Mucosa of gallbladder (tissue), 1 donor: ENCODE measurements around the gene PGAP2. TPM values are rescaled to one million over a fixed set of nuclear protein-coding genes. Genes with fewer than 3 reads are reported as not detected.
"Not testable (repeated sequence)": the region's sequence is repeated elsewhere in the genome, so short reads cannot be mapped to it uniquely, and the experiment has no call there.

Experiments used
- DNase-seq: peaks from one replicate; pipeline ENCODE4 v3.0.0-alpha.2; 2020; ENCODE audit warnings: low spot score
- total RNA-seq: library from RNA; stranded (reverse); gene quantifications from one replicate; pipeline ENCODE4 v1.2.1, GENCODE V29; 2021
- donor health status: DM: no; HTN: no; CAD: no.

The PGAP2 gene
- total RNA-seq, 1 donor from 2014 or later, result 22.6 TPM

GRCh38 chr11:3803726-3804495, 4.4 kb upstream of the PGAP2 start:
- DNase-seq, result no peak

DNA sequence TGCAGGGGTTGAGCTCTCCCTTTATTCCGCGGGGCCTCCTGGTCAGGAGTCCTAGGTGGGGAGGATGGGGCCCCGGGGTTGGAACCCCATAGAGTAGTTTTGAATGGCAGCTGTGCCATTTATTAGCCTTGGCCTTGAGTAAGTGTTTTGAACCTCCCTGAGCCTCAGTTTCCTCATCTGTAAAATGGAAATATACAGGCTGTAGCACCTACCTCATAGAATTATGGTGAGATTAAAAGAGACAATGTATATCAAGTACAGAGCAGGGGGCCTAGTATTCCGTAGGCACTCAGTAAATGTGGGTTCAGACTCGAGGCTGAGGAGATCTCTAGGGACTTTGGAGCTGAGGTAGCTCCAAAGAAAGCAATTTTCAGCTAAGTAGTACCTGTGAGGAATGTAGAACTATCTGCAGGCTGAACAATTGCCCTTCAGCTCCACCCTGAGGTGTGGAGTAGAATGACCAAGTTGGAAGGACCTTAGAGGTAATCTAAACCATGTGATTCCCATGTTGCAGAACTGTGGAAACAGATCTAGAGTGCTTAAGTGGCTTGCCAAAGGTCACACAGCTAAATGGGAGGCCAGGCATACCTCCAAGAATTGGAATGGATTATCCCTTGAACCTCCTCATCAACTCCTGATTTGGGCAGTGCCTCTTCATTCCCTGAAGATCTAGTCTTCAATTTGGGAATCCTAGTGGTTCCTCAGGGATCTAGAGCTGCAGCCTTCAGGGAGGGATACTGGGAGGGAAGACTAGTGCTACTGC, 682 bp downstream of the PGAP2 start:
- DNase-seq, result peak; percentile 53

GRCh38 chr11:3809624-3809928, 1.2 kb downstream of the PGAP2 start:
- no peak for DNase-seq

DNA sequence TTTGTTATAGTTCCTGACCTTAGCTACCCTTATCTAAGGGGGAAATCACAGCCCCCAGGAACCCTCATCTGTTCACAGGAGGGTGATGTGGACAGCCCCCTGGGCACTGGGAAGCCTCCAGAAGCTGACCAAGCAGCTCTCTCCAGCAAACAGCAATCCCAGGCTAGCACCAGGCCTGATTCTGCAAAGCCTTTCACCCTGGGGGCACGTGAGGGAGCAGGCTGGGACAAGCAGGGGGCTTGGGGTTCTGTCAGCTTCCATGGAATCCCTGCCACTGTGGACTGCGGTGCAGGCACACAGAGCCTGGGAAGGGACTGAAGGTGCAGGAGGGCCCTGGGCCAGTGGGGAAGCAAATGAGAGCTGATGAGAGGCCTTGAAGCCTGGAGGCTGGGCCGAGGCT, 2.1 kb downstream of the PGAP2 start:
- DNase-seq, result no peak

GRCh38 chr11:3810951-3811350, 2.6 kb downstream of the PGAP2 start:
- no peak for DNase-seq

GRCh38 chr11:3814832-3815231, 6.5 kb downstream of the PGAP2 start:
- not testable (repeated sequence) for DNase-seq

- DNase-seq, result no peak
Observed at GRCh38 chr11:3815845-3816244, 7.5 kb downstream of the PGAP2 start.

DNA sequence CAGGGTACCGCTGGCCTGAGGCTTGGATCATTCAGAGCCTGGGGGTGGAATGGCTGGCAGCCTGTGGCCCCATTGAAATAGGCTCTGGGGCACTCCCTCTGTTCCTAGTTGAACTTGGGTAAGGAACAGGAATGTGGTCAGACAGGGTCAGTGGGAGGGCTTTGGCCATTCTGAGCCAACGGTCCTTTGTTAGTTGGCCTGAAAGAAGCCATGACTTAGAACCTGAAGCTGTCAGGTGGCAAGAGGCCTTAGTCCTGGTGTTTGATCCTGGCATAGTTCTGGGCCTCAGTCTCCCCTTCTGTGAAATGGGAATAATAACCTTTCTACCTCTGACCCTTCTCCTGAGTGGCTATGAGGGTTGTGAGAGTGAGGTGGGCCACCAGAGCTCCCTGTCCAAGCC, 8.3 kb downstream of the PGAP2 start:
- DNase-seq, result no peak

GRCh38 chr11:3817181-3817800, 8.9 kb downstream of the PGAP2 start:
- DNase-seq, result no peak

GRCh38 chr11:3820971-3821370, 12.6 kb downstream of the PGAP2 start:
- no peak for DNase-seq

DNA sequence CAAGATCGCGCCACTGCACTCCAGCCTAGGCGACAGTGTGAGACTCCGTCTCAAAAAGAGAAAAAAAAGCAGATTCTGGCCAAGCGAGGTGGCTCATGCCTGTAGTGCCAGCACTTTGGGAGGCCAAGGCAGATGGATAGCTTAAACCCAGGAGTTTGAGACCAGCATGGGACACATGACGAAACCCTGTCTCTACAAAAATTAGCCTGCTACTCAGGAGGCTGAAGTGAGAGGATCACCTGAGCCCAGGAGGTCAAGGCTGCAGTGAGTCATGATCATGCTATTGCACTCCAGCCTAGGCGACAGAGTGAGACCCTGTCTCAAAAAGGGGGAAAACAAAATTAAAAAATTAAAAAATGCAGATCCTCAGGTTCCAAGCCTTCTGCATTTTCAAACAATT, 14.0 kb downstream of the PGAP2 start:
- no peak for DNase-seq

GRCh38 chr11:3823303-3823702, 14.9 kb downstream of the PGAP2 start:
- no peak for DNase-seq

- DNase-seq, result no peak
Observed at GRCh38 chr11:3823762-3824506, 15.6 kb downstream of the PGAP2 start.

- DNase-seq, result peak; percentile 62
Observed at GRCh38 chr11:3824714-3825472, 16.5 kb downstream of the PGAP2 start.

DNA sequence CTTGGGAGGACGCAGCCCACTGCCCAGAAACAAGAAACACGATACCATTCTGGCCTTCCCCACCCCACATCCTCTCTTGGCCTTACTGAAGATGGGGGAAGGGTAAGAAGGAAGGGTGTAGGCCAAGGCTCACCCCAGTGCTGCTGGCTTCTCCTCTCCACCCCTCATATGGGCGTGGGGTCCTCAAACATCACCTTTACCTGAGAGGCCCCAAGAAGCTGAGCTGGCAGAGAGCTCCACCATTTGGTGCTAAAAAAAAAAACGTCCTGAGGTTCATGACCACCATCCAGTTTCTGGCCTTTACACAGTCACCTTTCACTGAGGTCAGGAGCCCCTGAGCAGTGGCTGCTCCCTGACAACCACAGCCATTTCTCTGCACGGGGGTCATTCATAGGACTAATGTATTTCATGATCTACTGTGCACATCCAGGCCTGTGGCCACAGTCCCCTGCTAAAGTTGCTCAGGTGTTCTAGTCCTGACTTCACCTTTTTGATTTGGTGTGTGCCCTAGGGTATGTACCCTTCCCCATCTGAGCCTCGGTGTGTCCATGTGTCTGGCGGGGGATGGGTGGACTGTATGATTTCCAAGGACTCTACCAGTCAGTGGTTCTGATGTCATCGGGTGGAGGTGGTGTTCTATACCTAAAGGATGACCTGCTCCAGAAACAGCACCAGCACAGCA, 17.3 kb downstream of the PGAP2 start:
- DNase-seq, result no peak

- no peak for DNase-seq
Observed at GRCh38 chr11:3826721-3827120, 18.4 kb downstream of the PGAP2 start.

DNA sequence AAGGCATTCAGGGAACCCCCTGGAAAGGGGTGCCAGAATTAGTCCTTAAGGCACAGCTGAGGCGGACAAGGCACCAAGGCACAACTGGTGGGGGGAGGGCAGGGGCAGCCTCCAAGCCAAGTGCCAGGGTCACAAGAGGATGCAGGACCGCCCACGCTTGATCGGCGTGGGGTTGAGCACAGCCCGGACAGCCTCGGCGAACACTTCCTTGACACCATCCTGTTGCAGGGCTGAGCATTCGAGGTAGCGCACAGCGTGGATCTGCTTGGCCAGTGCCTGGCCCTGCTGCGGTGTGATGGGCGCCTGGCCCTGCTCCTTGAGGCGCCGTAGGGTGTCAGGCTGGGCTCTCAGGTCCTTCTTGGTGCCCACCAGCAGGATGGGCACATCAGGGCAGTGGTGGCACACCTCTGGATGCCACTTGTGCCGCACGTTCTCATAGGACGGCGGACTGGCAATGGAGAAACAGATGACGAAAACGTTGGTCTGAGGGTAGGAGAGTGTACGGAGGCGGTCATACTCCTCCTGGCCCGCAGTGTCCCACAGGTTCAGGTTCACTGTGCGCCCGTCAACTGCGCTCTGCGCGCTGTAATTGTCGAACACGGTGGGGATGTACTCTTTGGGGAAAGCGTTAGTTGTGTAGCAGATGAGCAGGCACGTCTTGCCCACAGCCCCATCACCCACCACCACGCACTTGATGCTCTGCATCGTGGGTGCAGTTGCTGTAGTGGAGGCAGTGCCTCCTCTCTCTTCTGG, 19.2 kb downstream of the PGAP2 start:
- no peak for DNase-seq

GRCh38 chr11:3830088-3830487, 21.7 kb downstream of the PGAP2 start:
- no peak for DNase-seq

- no peak for DNase-seq
Observed at GRCh38 chr11:3830730-3831129, 22.4 kb downstream of the PGAP2 start.
